ENCODE data around the gene DNAJC5. TPM values are rescaled to one million over a fixed set of nuclear protein-coding genes. Genes with fewer than 3 reads are reported as not detected.

The DNAJC5 gene
- total RNA-seq, 2 experiments from 2014 or later: 32.2 to 32.5 TPM

DNA sequence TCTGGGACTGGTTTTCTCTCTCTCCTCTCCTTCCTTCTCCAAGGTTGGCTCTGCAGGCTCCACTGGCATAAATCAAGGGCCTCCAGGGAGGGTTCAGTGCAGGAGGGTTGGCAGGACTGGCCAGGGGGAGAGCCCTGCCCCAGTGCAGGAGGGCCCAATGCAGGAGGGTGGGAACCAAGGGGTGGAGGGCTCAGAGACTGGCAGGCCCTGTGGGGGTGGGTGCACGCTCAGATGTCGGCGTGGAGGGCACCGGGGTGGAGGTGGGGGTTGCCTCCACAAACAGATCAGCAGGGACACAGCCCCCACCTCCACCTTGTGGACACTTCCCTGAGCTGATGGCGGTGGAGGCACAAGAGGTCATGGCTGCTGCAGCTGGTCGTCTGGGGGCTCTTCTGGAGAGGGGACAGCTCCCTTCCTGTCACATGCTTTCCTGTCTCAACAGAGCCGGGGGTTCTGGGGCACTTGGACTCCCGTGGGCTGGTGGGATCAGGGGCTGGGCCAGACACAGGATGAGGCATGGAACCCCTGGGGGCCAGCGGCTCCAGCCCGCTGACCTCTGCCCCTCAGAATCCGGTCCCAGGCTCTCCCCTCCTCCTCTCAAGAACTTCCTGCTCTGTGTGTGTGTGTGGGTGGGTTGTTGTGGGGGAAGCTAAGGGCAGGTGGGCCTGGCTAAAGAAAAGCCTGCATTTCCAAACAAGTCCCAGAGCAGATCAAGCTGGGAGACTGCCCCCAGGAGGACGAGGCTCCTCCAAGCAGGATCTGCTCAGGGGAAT lies 36.3 kb upstream of the DNAJC5 start:
- peaks cover 29% of the 10 kb centered on the region for H3K4me1 Mint-ChIP-seq (ENCODE audit: low read depth)
- H3K4me3 Mint-ChIP-seq: peak overlapping the region; percentile 16
- POLR2A ChIA-PET: no interaction called here
- H3K27ac Mint-ChIP-seq: peak overlapping the region; percentile 76
- CTCF ChIA-PET: no interaction called here
- TF ChIP-seq CTCF (IDR thresholded peaks at IDR 0.05): no peak
- H3K9me3 Mint-ChIP-seq: no peaks in the 10 kb centered on the region
- peaks cover 10% of the 10 kb centered on the region for H3K36me3 Mint-ChIP-seq (ENCODE audit: low read depth)
- peak; percentile 28 for DNase-seq
- intact Hi-C loops (cut with micrococcal nuclease): no loop called here
- peak; percentile 31 for ATAC-seq
- no peaks in the 10 kb centered on the region for H3K27me3 Mint-ChIP-seq

DNA sequence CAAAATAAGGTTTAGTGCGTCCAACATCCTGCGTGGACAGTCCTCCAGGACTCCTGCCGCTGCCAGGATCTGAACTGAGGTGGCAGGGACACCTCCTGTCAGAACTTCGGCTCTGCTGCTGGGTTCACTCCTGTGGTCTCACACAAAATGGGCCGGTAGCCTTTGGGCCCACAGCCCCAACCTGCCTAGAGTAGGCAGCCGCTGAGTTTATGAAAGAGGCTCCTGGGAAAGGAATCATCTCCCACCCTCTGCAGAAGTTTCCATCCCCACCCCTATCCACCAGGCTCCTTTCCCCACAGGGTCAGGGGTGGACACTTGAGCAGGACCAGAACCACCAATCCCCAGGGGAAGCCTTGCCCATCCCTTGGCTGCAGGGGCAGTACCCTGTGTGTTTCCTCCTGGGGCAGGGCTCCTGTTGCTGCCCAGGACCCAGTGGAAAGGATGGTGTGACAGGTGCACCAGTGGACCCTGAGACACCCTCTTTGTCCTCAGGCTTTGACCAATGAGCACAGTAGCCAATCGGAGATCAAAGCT lies 35.7 kb upstream of the DNAJC5 start:
- intact Hi-C loops (cut with micrococcal nuclease): no loop called here
- peaks cover 34% of the 10 kb centered on the region for H3K4me1 Mint-ChIP-seq (ENCODE audit: low read depth)
- DNase-seq (no peak), ATAC-seq (no peak)
- no peak for TF ChIP-seq CTCF (IDR thresholded peaks at IDR 0.05)
- H3K36me3 Mint-ChIP-seq (ENCODE audit: low read depth): peaks cover 16% of the 10 kb centered on the region
- H3K27me3 Mint-ChIP-seq: no peaks in the 10 kb centered on the region
- ChIA-PET POLR2A (no interaction called here), CTCF (no interaction called here)
- peak overlapping the region; percentile 16 for H3K4me3 Mint-ChIP-seq
- no peaks in the 10 kb centered on the region for H3K9me3 Mint-ChIP-seq
- peak overlapping the region; percentile 76 for H3K27ac Mint-ChIP-seq

- no peak for DNase-seq
Measured at GRCh38 chr20:63860325-63861051, 34.4 kb upstream of the DNAJC5 start.

DNA sequence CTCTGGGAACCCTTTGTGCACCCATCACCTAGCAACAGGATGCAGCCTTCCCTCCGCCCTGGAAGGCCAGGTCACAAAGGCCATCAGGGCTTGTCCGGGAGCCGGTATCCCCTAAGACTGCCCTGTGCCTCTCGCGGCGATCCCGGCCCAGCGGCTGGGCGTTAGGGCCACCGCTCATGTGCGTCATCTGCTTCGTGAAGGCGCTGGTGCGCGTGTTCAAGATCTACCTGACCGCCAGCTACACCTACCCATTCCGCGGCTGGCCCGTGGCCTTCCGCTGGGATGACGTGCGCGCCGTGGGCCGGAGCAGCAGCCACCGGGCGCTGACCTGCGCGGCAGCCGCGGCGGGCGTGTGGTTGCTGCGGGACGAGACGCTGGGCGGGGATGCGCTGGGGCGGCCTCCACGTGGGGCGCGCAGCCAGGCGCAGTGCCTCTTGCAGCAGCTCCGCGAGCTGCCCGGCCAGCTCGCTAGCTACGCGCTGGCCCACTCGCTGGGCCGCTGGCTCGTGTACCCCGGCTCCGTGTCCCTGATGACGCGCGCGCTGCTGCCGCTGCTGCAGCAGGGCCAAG lies 33.5 kb upstream of the DNAJC5 start, which contains the start of gene ABHD16B:
Gene ABHD16B, plus strand, starts transcription at position 134 of the 570 bp plus-strand sequence. Its CDS starts 43 bp downstream, at position 177.
- Mint-ChIP-seq H3K36me3 (ENCODE audit: low read depth) (peaks cover 19% of the 10 kb centered on the region), H3K4me1 (ENCODE audit: low read depth) (peaks cover 38% of the 10 kb centered on the region), H3K27me3 (no peaks in the 10 kb centered on the region), H3K4me3 (no peak within 1 kb of the TSS), H3K27ac (no peak within 1 kb of the TSS), H3K9me3 (no peaks in the 10 kb centered on the region)
- intact Hi-C loops (cut with micrococcal nuclease): loop anchor here (10.0 kb wide), 1 partner anchor 157 kb away; the partner anchor contains the start of genes ARFRP1 and ZGPAT
- TF ChIP-seq CTCF (IDR thresholded peaks at IDR 0.05): no peak
- ATAC-seq: no peak
- CTCF ChIA-PET: interaction anchor here (1.4 kb wide), 1 partner anchor 154 kb away, joined by 3 read pairs; the partner anchor contains the start of genes ARFRP1 and ZGPAT
- no peak for DNase-seq
- POLR2A ChIA-PET: interaction anchor here (0.7 to 1.6 kb wide), 3 partner anchors 9 to 165 kb away, joined by 3 to 5 read pairs (median 3); partner anchors contain the start of gene TNFRSF6B

More at GRCh38 chr20:63860325-63861051, 34.4 kb upstream of the DNAJC5 start:
- Mint-ChIP-seq H3K36me3 (ENCODE audit: low read depth) (peaks cover 17% of the 10 kb centered on the region), H3K27me3 (no peaks in the 10 kb centered on the region), H3K27ac (no peak overlapping the region), H3K4me1 (ENCODE audit: low read depth) (peaks cover 34% of the 10 kb centered on the region), H3K9me3 (no peaks in the 10 kb centered on the region), H3K4me3 (no peak overlapping the region)
- ATAC-seq: no peak
- POLR2A ChIA-PET: interaction anchor here (1.1 kb wide), 1 partner anchor 8 kb away, joined by 3 read pairs; no protein-coding TSS in a partner anchor
- no peak for TF ChIP-seq CTCF (IDR thresholded peaks at IDR 0.05)
- intact Hi-C loops (cut with micrococcal nuclease): loop anchor here (10.0 kb wide), 1 partner anchor 156 kb away; the partner anchor contains the start of genes ARFRP1 and ZGPAT
- CTCF ChIA-PET: interaction anchor here (1.4 kb wide), 1 partner anchor 153 kb away, joined by 3 read pairs; the partner anchor contains the start of genes ARFRP1 and ZGPAT

Measured in activated CD8-positive, alpha-beta T cell treated with anti-CD3 and anti-CD28 coated beads for 36 hours (primary cell).